ENCODE results near the gene RNF26.

The RNF26 gene

GRCh38 chr11:119356349-119357031 is 22.2 kb downstream of the RNF26 start:
- peak; percentile 60 for DNase-seq

GRCh38 chr11:119357074-119357473 is 22.7 kb downstream of the RNF26 start:
- no peak for DNase-seq

DNA sequence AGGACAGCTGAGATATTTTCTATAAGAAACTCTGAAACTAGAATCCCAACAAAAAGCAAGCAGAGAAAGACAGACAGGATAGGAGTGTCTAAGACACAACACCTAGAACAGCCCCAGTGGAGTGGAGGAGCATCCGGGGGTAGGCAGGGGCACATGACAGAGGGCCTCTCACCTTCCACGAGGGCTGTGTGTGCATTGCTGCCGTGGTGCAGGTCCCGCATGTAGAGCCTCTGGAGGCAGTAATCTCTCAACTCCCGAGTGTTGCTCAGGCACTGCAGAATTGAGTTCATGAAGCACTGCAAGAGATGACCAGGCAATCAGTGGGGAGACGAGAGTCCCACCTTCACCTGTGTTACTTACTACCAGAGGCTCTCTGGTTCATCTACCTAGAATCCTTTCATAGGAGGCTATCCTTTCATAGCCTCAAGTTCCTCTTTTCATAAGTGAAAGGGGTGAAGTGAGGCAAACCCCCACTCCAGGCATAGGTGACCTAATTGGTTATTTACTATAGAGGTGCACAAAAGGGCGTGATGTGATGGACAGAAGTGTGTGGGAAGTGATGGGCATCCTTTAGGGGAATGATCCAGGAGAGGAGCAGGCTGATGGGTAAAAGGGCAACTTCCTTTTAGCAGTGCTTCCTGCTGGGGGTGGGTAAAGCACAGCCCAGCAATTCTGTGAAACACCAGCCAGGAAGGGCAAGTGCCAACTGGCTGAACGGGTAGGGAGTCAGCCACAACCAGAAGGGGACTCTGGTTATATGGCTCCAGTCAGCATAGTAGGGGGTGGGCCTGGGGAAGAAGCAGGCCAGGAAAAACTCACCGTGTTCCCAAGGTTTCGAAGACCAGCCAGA is 25.3 kb downstream of the RNF26 start:
- no peak for DNase-seq

DNA sequence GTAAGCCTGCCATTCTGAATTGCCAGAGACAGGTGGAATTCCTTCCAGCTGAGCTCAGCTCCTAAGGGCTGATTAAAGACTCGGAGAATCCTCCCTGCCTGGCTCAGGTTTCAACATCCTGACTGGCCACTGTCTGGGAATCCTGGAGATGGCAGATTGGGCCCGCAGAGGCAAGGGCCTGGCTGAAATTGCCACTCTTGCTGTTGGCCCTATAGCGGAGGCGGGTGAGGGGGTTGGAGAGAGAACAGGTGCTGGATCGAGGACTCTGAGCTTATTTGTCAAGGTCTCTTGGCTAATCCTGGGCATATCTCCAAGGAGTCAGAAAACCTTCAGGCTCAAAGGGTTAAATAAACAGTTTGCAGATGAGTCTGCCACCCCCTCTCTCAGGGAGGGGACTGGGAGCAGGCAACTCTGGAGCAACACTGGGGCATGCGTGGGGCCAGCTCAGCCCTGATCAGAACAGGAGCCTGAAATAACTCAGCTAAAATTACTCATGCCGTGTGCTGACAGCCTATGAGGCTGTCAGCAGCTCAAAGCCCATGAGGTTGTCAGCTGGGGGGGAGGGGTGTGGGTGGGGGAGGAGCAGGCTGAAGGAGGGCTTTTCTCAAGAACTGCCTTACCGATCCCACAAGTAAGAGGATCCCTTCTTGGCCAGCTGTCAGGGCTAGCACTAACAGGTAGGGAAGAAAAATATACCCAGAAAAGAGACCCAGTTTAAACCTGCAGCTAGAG is 26.9 kb downstream of the RNF26 start:
- no peak for DNase-seq

DNA sequence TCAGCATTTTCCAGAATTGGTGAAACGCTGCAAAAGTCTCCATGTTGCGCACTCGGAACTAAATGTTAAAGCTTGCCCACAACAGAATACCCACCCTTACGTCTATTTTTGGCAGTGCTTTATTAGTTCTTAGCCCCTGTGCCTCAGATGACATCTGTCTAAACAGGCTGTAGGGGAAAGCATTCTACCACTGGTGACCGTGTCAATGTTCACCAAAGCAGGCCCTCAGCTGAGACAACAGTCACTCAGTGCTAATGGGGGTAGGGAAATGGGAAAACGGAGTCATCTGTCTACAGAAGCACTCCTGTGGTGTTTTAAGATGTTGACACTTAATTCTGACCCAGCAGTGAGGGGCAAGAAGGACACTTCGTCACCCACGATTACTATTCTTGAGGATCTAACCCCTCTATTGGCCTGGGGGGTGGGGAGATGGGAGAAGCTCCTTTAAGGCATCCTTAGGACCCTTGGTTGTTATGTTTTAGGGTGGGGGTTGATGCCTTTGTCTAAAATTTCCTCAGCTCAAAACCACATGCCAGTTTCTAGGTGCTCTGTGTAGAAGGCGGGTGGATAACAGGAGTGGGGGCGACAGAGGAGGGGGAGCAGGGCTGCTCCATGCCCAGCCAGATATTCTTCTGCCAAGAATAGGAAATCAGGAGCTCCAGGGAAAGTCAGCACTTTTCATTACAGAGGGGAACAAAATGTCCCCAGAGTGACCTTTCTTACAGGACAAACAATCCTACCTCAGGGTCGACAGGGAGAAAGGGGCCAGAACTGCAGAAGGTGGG is 27.8 kb downstream of the RNF26 start:
- DNase-seq = no peak

DNA sequence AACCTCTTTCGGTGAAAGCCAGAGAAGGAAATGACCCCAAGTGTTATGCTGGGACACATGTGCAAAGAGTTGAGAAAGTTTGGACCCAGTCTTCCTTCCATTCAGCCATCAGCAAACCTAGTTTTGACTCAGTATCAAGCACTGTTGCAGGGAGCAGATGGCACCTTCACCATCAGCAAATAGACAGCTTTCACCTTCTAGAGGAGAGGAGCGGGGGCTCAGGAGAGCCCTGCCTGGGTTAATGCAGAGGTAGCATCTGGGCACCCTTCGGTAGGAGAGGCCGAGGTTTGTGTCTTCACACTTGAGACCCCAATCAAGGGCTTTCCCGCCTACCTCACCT is 28.4 kb downstream of the RNF26 start:
- DNase-seq = no peak

DNA sequence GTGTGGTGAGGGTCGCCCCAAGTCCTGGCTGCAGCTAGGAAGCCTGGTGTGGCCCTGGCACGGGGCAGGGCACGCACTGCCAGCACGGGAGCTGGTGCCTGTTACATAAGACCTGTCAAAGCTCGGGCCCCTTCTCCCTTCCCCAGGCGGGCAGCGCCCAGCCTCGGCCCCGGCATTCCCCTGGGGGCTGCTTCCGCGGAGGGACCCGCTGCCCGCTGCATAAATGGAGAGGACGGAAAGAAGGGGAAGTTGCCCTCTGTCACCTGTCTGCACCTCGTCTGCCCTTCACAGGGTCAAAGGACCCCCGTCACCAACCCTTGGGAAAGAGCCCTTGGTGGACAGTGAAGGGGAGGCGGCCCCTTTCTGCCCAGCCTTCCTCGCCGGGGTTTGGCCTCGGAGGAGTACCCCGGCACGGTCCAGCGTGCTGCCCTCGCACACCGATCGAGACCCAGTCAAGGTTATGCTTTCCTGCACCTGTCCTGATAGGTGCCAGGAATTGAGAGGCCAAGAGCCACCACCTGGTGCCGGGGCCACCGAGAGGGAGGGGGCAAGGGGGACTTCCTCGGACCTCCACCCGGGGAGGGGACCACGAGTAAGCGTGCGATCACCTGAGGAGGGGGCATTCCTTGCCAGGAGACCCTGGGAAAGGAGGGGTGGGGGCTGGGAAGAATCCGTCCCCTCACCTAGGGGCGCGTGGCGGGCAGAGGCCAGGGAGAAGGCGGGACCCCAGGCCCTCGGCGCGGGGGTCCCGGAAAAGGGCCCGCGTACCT is 28.9 kb downstream of the RNF26 start:
- DNase-seq = no peak

DNA sequence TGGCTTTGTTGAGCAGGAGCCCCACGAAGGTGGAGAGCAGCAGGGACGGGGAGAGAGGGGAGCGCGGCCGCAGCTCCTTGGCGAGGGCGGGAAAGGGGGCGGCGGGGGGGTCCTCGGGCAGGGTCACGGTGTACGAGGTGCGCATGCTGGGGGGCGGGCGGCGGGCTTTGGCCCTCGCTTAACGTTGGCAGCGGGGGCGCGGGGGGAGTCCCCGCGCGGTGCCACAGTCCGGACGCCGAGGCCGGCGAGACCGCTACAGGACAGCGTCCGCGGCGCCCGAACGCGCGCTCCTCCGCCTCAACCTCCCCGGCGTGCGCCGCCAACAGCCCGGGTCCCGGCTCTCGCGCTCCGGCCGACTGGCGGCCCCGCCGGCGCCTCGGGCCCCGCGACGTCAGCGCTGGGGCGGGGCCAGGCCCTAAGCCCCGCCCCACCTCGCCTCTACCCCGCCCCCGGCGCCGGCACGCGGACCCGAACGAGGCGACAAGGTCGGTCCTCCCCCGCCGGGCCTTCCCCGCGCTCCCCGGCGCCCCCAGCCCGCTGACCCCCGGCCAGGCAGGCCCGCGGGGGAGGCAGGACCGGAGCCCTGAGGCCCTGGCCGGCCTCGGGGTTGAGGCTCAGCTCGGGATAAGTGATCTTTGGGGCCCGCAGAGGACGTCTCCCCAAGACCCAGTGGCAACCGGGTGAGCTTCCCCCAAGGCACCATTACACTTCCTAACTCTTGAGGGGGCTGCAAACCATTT is 29.7 kb downstream of the RNF26 start:
- peak; percentile 40 for DNase-seq

DNA sequence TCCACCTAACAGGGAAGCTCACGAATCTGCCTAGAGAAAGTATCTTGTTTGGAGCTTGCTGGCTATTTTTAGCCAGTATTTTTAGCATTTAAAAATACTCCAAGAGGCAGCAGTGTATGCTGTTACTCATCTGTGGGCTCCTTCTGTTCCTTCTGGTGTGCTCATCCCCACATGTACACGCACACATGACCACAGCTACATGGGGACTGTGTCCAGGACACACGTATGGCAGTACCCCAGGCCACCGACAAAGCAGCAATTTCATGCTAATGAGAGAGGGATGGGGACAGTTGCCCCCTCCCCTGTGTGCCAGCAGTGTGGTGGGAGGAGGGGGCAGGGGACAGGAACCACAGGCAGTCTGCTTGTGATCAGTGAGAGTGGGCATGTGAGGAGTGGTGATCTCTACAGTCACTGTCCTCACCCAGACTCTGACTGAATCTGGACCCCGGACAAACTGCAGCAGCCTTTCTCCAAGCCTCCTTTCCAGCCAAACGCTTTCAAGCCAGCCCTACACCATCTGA is 30.8 kb downstream of the RNF26 start:
- no peak for DNase-seq

- DNase-seq = no peak
Measured at GRCh38 chr11:119366690-119367620, 32.6 kb downstream of the RNF26 start.

- no peak for DNase-seq
Measured at GRCh38 chr11:119367661-119368120, 33.4 kb downstream of the RNF26 start.

DNA sequence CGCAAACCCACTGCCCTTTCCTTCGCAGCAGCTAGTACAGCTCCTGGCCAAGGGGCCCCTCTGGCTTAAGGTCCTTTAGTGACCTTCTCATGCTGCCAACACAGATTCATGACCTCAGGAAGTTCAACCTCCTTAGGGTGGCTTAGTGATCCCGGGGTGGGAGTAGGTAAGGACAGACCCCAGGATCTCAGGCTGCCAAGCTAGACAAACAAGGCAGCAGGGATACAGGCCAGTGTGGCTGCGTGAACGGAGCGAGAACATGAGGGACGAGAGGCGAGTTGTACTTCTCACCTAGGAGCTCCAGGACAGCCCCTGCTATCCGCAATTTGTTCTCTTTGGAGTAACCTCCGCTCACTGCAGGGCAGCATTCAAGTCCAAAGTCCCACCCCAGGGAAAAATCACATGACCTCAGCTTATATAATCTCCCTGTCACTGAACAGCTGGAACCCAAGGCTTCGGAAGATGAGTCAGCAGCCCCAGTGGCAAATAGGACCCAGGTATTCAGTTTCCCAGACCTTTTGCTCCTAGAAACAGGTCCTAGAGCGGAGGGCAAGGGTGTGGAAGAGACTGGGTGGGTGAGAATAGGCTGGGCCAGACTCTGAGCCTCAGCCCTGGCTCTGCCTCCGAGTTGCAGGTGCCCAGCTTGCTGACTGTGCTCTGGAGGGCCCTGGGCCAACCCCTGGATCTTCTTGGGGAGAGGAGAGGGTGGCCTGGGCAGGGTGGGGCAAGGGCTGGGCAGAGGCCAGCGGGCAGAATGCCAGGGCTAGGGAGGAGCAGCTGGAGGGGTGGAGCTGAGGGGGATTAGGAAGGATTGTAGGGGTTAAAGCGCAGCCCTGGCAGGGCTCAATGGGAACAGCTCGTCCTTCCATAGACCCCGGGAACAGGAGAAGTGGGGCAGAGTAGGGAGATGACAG is 34.1 kb downstream of the RNF26 start:
- DNase-seq = no peak

GRCh38 chr11:119369132-119369925 is 35.0 kb downstream of the RNF26 start:
- DNase-seq = no peak

DNA sequence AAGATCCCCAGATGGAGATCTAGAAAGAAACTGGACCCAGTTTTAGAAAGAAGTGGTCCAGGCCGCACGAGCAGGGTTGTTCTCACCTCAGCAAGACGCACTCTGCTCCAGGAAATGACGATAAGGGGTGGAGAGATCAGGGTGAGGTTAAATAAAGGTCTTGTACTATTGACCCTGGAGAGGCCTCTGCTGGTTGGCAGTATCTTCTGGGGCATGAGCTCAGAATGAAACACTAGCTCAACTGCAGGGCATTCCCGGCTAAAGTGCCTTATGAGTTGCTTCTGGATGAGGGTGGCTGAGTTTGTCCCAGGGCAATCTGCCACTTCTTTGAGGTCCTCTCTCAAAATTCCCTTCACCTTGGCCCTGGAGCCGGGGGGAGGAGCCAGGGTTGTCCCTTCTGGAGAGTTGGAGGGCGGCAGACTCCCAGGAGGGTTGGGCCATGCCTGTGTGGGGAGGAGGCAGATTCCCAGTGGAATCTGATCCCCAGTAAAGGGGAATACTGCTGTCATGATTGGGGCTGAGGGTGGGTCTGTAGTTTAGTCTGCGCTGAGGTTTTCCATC is 36.2 kb downstream of the RNF26 start:
- DNase-seq = no peak

GRCh38 chr11:119371067-119371601 is 36.8 kb downstream of the RNF26 start:
- DNase-seq = no peak

- DNase-seq = no peak
Measured at GRCh38 chr11:119371778-119372182, 37.5 kb downstream of the RNF26 start.

Measured in activated gamma-delta T cell treated with Interleukin-2 at 50 U/mL for 16 hours (primary cell).